NCI-H460 (cell line): Measurements from ENCODE around the gene SPDYE1. TPM values are rescaled to one million over a fixed set of nuclear protein-coding genes. Genes with fewer than 3 reads are reported as not detected.

ENCODE experiments used
- total RNA-seq: library from RNA; depleted of rRNA; stranded (reverse); fragments of >200 nt; shearing (Covaris generic); gene quantifications from 2 replicates; pipeline ENCODE4 v1.2.3, GENCODE V29; 2014; rRNA removed

The SPDYE1 gene
- total RNA-seq, 1 experiment from 2014 or later = not detected

Other genes with a start within 250 kb of the SPDYE1 start
- gene BLVRA, start 239.2 kb upstream of the SPDYE1 start, total RNA-seq = 68.1 and 85.1 TPM in 2 replicates
- 106 and 123 TPM in 2 replicates for gene MRPS24, start 128.4 kb upstream of the SPDYE1 start, total RNA-seq
- gene URGCP, start 91.3 kb upstream of the SPDYE1 start, total RNA-seq = 24.0 and 25.3 TPM in 2 replicates
- 13.9 and 18.3 TPM in 2 replicates for gene UBE2D4, start 71.5 kb upstream of the SPDYE1 start, total RNA-seq
- 29.9 and 30.5 TPM in 2 replicates for gene DBNL, start 46.8 kb downstream of the SPDYE1 start, total RNA-seq
- not detected in 2 replicates for gene PGAM2, start 67.7 kb downstream of the SPDYE1 start, total RNA-seq
- gene POLM, start 84.6 kb downstream of the SPDYE1 start, total RNA-seq = 7.9 and 9.3 TPM in 2 replicates
- not detected in 2 replicates for gene AEBP1, start 106.4 kb downstream of the SPDYE1 start, total RNA-seq
- 151 and 174 TPM in 2 replicates for gene POLD2, start 125.7 kb downstream of the SPDYE1 start, total RNA-seq
- gene MYL7, start 143.4 kb downstream of the SPDYE1 start, total RNA-seq = not detected in 2 replicates
- not detected in 2 replicates for gene GCK, start 191.5 kb downstream of the SPDYE1 start, total RNA-seq
- 59.1 and 77.7 TPM in 2 replicates for gene YKT6, start 203.1 kb downstream of the SPDYE1 start, total RNA-seq